Stomach (tissue), 9 donors: ENCODE data around the gene SMYD5. TPM values are rescaled to one million over a fixed set of nuclear protein-coding genes. Genes with fewer than 3 reads are reported as not detected.

Experiments
- DNase-seq, 2 donors: peaks; one replicate each; pipeline versions ENCODE4 v3.0.0 to v3.0.0-alpha.2; 2013 to 2019
- H3K27ac ChIP-seq, 5 donors: fragments of 200-600 bp in 4 of 5; sonication (generic) in 4 of 5; one replicate each; pipeline ENCODE4 v1.5.1; 2013 to 2019; ENCODE audit warnings: mild to moderate bottlenecking in 1 of 5, moderate library complexity in 1 of 5
- H3K27me3 ChIP-seq, 3 donors: fragments of 200-600 bp; sonication (generic); one replicate each; pipeline ENCODE4 v1.5.1; 2017 to 2019; ENCODE audit warnings: mixed run types in 1 of 3
- H3K36me3 ChIP-seq, 4 donors: fragments of 200-600 bp; sonication (generic); 1 replicate in 3 of 4; 2 replicates in 1 of 4; pipeline ENCODE4 v1.5.1; 2016 to 2019
- H3K4me1 ChIP-seq, 4 donors: fragments of 200-600 bp; sonication (generic); one replicate each; pipeline ENCODE4 v1.5.1; 2016 to 2019
- H3K4me3 ChIP-seq, 4 donors: fragments of 200-600 bp; sonication (generic) in 3 of 4; one replicate each; pipeline ENCODE4 v1.5.1; 2016 to 2019; ENCODE audit warnings: mild to moderate bottlenecking in 1 of 4
- H3K9me3 ChIP-seq, 4 donors: fragments of 200-600 bp; sonication (generic); one replicate each; pipeline ENCODE4 v1.5.1; 2016 to 2019
- EP300 ChIP-seq: sonication (generic); formaldehyde crosslinking; IDR thresholded peaks from one replicate; pipeline ENCODE4 v1.6.1; 2017; ENCODE audit warnings: antibody characterized with exemption
- POLR2A ChIP-seq, 4 donors: fragments of 450-650 bp; IDR thresholded peaks; one replicate each; pipeline ENCODE4 v1.6.1; 2016; ENCODE audit warnings: antibody characterized with exemption in 4 of 4, control low read depth in 2 of 4, mild to moderate bottlenecking in 1 of 4, moderate library complexity in 1 of 4
- POLR2AphosphoS5 ChIP-seq, 3 donors: sonication (generic); formaldehyde crosslinking; IDR thresholded peaks; one replicate each; pipeline ENCODE4 v1.6.1; 2016; ENCODE audit warnings: antibody characterized with exemption in 3 of 3
- WGBS, 5 donors: extraction: QIAGEN DNeasy Blood & Tissue Kit in 3 of 5; methylation state at CpG; one replicate each; pipeline versions ENCODE4 v1.1.5 to v1.1.7; 2013 to 2018; 5-methylcytosine and 5-hydroxymethylcytosine counted together
- intact Hi-C: fragments of 100-400 bp; cut with DNase I; formaldehyde crosslinking; loops from one replicate; pipeline ENCODE4 v1.15.1; 2023; ENCODE audit warnings: low total_unique reads
- polyA plus RNA-seq, 3 donors: library from polyadenylated mRNA; stranded (reverse); fragments of 200-250 nt; gene quantifications; one replicate each; pipeline ENCODE4 v1.2.3, GENCODE V29; 2013
- total RNA-seq, 5 donors: library from RNA; depleted of rRNA; stranded (reverse); fragments of >200 nt; gene quantifications; one replicate each; pipeline versions ENCODE4 v1.1.0 to v1.2.3, GENCODE V29; 2014 to 2016
- TF ChIP-seq, protein P1 (sequence below), 7 experiments: fragments of 450-650 bp in 4 of 7; fragments of 200-600 bp in 3 of 7; sonication (generic) in 3 of 7; IDR thresholded peaks; one replicate each; pipeline ENCODE4 v1.5.1; 2016 to 2019; ENCODE audit warnings: antibody characterized with exemption in 7 of 7, control low read depth in 2 of 7, mild to moderate bottlenecking in 1 of 7
- donor health status: healthy with polysubstance abuse.
- donor health status: Bipolar disorder and iron deficiency.
- donor health status: healthy.

SMYD5 gene
- total and polyA plus RNA-seq, 8 donors, result 3.5 to 136 (median 12.9) TPM

DNA sequence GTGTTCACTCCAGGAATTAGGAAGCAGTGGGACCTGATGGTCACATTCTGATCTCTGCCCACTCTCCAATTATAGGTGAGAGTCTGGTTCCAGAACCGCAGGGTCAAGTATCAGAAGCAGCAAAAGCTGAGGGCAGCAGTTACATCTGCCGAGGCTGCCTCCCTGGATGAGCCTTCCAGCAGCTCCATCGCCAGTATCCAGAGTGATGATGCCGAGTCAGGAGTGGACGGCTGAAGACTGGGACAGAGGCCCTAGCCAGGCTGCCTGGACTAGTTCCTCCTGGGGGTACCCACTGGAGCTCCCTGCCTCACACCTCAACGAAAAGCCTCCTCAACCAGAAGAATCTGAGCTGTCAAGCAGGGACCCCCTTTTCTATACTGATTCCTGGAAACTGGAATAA lies 3.3 kb upstream of the SMYD5 start:
- TF ChIP-seq POLR2AphosphoS5 (IDR thresholded peaks at IDR 0.05), result no peak
- no peak for TF ChIP-seq POLR2A (IDR thresholded peaks at IDR 0.05)
- TF ChIP-seq, protein P1, sequence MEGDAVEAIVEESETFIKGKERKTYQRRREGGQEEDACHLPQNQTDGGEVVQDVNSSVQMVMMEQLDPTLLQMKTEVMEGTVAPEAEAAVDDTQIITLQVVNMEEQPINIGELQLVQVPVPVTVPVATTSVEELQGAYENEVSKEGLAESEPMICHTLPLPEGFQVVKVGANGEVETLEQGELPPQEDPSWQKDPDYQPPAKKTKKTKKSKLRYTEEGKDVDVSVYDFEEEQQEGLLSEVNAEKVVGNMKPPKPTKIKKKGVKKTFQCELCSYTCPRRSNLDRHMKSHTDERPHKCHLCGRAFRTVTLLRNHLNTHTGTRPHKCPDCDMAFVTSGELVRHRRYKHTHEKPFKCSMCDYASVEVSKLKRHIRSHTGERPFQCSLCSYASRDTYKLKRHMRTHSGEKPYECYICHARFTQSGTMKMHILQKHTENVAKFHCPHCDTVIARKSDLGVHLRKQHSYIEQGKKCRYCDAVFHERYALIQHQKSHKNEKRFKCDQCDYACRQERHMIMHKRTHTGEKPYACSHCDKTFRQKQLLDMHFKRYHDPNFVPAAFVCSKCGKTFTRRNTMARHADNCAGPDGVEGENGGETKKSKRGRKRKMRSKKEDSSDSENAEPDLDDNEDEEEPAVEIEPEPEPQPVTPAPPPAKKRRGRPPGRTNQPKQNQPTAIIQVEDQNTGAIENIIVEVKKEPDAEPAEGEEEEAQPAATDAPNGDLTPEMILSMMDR (IDR thresholded peaks at IDR 0.05), result no peak
- TF ChIP-seq EP300, result no peak
- no peak overlapping the region for H3K27ac ChIP-seq
- H3K36me3 ChIP-seq, result no peaks in the 10 kb centered on the region
- H3K4me3 ChIP-seq, result no peak overlapping the region
- peaks cover 0 to 4% (median 1%) of the 10 kb centered on the region in 3 donors for H3K27me3 ChIP-seq
- DNase-seq, result no peak
- H3K4me1 ChIP-seq, result peaks cover 4 to 30% (median 26%) of the 10 kb centered on the region in 4 donors
- WGBS, 5 donors, result 86 to 93% (median 92%) methylated on average over 6 of the region's 6 CpGs
- H3K9me3 ChIP-seq, result no peaks in the 10 kb centered on the region
- intact Hi-C loops, result no loop called here

DNA sequence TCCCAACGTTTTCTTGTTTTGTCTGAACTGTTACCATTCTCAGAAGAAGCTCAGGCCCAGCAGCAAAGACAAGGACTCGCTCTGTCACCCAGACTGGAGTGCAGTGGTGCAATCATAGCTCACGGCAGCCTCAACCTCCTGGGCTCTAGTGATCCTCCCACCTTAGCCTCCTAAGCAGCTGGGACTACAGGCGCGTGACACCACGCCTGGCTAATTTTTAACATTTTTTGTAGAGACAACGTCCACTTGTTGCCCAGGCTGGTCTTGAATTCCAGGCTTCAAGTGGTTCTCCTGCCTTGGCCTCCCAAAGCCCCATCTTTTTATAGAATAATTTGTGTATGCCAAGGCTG lies 2.0 kb upstream of the SMYD5 start:
- TF ChIP-seq POLR2A (IDR thresholded peaks at IDR 0.05) (no peak), POLR2AphosphoS5 (IDR thresholded peaks at IDR 0.05) (no peak), EP300 (no peak)
- TF ChIP-seq, protein P1 (IDR thresholded peaks at IDR 0.05), result no peak
- Histone ChIP-seq H3K27ac (peak overlapping the region in 1 of 5 donors; percentile 14), H3K4me1 (peaks cover 4 to 30% (median 26%) of the 10 kb centered on the region in 4 donors), H3K9me3 (no peaks in the 10 kb centered on the region), H3K4me3 (no peak overlapping the region), H3K27me3 (peaks cover 0 to under 1% (median 0%) of the 10 kb centered on the region in 3 donors), H3K36me3 (no peaks in the 10 kb centered on the region)
- WGBS, 5 donors, result 67 to 78% (median 75%) methylated on average over 7 of the region's 7 CpGs
- intact Hi-C loops, result no loop called here
- no peak for DNase-seq

DNA sequence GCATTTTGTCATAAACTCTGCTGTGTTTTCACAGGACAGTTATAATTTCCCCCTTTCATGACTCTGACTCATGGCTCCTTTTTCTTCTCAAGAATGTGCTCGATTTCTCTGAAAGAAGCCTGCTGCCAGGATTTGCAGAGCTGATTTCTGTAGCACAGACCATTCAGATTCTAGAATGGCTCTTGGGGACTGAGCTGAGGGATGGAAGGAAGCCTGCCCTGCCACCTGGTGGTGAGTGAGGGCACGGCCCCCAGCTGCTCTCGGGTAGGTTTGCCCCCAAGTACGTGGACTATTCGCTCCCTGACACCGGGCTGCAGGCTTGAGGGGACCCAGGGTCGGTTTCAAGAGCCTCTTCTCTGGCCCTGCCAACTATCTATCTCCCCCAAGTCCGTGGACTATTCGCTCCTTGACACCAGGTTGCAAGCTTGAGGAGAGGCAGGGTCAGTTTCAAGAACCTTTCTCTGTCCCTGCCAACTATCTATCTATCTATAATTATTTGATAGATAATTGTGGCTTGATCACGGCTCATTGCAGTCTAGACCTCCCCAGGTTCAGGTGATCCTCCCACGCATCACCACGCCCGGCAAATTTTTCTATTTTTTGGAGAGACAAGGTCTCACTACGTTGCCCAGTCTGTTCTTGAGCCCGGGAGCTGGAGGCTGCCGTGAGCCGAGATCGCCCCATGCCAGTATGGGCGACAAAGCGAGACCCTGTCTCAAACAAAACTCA lies 1.4 kb upstream of the SMYD5 start:
- peak overlapping the region in 1 of 5 donors; percentile 14 for H3K27ac ChIP-seq
- peaks cover 4 to 30% (median 26%) of the 10 kb centered on the region in 4 donors for H3K4me1 ChIP-seq
- no peak overlapping the region for H3K4me3 ChIP-seq
- WGBS, 5 donors, result 51 to 54% (median 52%) methylated on average over 20 of the region's 20 CpGs
- H3K27me3 ChIP-seq, result no peaks in the 10 kb centered on the region
- peak; percentile 78 to 90 for DNase-seq
- intact Hi-C loops, result no loop called here
- no peaks in the 10 kb centered on the region for H3K36me3 ChIP-seq
- H3K9me3 ChIP-seq, result no peaks in the 10 kb centered on the region
- TF ChIP-seq POLR2AphosphoS5 (IDR thresholded peaks at IDR 0.05) (no peak), EP300 (no peak), POLR2A (IDR thresholded peaks at IDR 0.05) (no peak)
- TF ChIP-seq, protein P1 (IDR thresholded peaks at IDR 0.05), result peak in 5 of 7 experiments; percentile 61 to 94 (median 92)

DNA sequence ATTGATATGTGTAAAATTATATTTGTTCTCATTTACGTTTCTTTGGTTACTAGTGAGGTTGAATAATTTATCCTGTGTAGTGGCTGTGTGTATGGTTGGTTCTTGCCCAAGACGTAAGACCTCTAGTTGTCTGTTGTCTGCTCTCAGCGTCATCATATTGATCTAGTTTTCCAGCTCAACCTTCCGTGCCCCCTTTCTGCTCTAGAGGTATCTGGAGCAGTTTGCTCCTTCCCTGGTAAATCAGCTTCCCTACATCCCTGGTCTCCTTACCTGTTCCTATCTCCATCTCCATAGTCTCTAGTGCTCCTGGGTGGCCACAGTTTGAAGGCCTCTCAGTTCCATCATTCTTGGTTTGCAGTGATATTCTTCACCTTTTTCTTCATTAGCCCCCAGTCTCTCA lies 1.2 kb downstream of the SMYD5 start:
- H3K27me3 ChIP-seq, result no peaks in the 10 kb centered on the region
- WGBS, 5 donors, result 60 to 76% (median 62%) methylated on average over 4 of the region's 4 CpGs
- peak overlapping the region in 2 of 4 donors; percentile 80 to 100 for H3K4me3 ChIP-seq
- peaks cover 4 to 30% (median 26%) of the 10 kb centered on the region in 4 donors for H3K4me1 ChIP-seq
- TF ChIP-seq, protein P1 (IDR thresholded peaks at IDR 0.05), result no peak
- TF ChIP-seq EP300, result no peak
- TF ChIP-seq POLR2A (IDR thresholded peaks at IDR 0.05), result no peak
- TF ChIP-seq POLR2AphosphoS5 (IDR thresholded peaks at IDR 0.05), result no peak
- intact Hi-C loops, result no loop called here
- H3K27ac ChIP-seq, result no peak overlapping the region
- no peaks in the 10 kb centered on the region for H3K9me3 ChIP-seq
- peaks cover 5 to 20% (median 10%) of the 10 kb centered on the region in 4 donors for H3K36me3 ChIP-seq
- DNase-seq, result no peak
